Measurements from ENCODE around the gene GPC1. TPM values are rescaled to one million over a fixed set of nuclear protein-coding genes. Genes with fewer than 3 reads are reported as not detected.

The GPC1 gene
- total RNA-seq, 2 donors from 2014 or later = 80.7 to 447 TPM

- H3K9me3 ChIP-seq = no peaks in the 10 kb centered on the region
- intact Hi-C loops (cut with DNase I) = loop anchor here (2.0 kb wide), 1 partner anchor 60 kb away; no protein-coding TSS in a partner anchor
- H3K27me3 ChIP-seq (replicated peaks; ENCODE audit: insufficient read depth) = no peaks in the 10 kb centered on the region
- TF ChIP-seq CTCF (IDR thresholded peaks at IDR 0.05) = peak in 2 of 4 experiments; percentile 6 to 10
- TF ChIP-seq POLR2AphosphoS5 (IDR thresholded peaks at IDR 0.05) = peak; percentile 56
- peak; percentile 73 for TF ChIP-seq POLR2A (IDR thresholded peaks at IDR 0.05)
- WGBS = under 1% methylated on average over 24 of the region's 71 CpGs
- peak overlapping the region; percentile 82 to 95 for H3K27ac ChIP-seq
- H3K4me1 ChIP-seq (replicated peaks) = peaks cover 16% of the 10 kb centered on the region
- H3K36me3 ChIP-seq = no peaks in the 10 kb centered on the region
- H3K4me3 ChIP-seq = peak overlapping the region; percentile 70 to 76
- DNase-seq (ENCODE audit: low spot score) = peak; percentile 92
Measured at GRCh38 chr2:240434728-240435456, 571 bp upstream of the GPC1 start.

GRCh38 chr2:240435948-240436682 lies 652 bp downstream of the GPC1 start:
- no peak for DNase-seq (ENCODE audit: low spot score)
- Histone ChIP-seq H3K27ac (peak overlapping the region; percentile 82 to 95), H3K4me3 (peak overlapping the region; percentile 70 to 76), H3K27me3 (replicated peaks; ENCODE audit: insufficient read depth) (no peaks in the 10 kb centered on the region), H3K4me1 (replicated peaks) (peaks cover 16% of the 10 kb centered on the region), H3K9me3 (no peaks in the 10 kb centered on the region), H3K36me3 (no peaks in the 10 kb centered on the region)
- WGBS = under 1% methylated on average over 55 of the region's 88 CpGs
- no peak for TF ChIP-seq CTCF (IDR thresholded peaks at IDR 0.05)
- no peak for TF ChIP-seq POLR2AphosphoS5 (IDR thresholded peaks at IDR 0.05)
- no peak for TF ChIP-seq POLR2A (IDR thresholded peaks at IDR 0.05)
- intact Hi-C loops (cut with DNase I) = loop anchor here (2.0 kb wide), 1 partner anchor 61 kb away; no protein-coding TSS in a partner anchor

- TF ChIP-seq CTCF (IDR thresholded peaks at IDR 0.05) (no peak), POLR2AphosphoS5 (IDR thresholded peaks at IDR 0.05) (no peak), POLR2A (IDR thresholded peaks at IDR 0.05) (no peak)
- Histone ChIP-seq H3K4me1 (replicated peaks) (peaks cover 23% of the 10 kb centered on the region), H3K4me3 (peak overlapping the region; percentile 70 to 76), H3K9me3 (no peaks in the 10 kb centered on the region), H3K36me3 (no peaks in the 10 kb centered on the region), H3K27ac (peak overlapping the region; percentile 82 to 95), H3K27me3 (replicated peaks; ENCODE audit: insufficient read depth) (no peaks in the 10 kb centered on the region)
- intact Hi-C loops (cut with DNase I) = no loop called here
- no peak for DNase-seq (ENCODE audit: low spot score)
- 15% methylated on average over 41 of the region's 45 CpGs for WGBS
Measured at GRCh38 chr2:240436683-240437550, 1.5 kb downstream of the GPC1 start.

DNA sequence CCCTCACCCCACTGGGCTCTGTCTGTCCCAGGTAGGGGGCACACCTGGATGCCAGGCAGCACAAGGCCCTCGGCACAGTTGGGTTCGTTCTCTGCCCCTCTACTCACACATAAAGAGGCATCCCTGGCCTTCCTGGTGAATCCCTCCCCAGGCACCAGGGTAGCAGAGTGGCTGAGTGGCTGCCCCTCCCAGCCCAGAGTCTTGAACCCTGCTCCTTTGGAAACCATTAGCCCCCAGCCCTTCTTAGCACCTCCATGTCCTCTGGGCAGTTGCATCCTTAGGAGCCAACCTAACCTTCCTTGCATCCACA lies 2.0 kb downstream of the GPC1 start:
- no peaks in the 10 kb centered on the region for H3K9me3 ChIP-seq
- intact Hi-C loops (cut with DNase I) = no loop called here
- H3K27me3 ChIP-seq (replicated peaks; ENCODE audit: insufficient read depth) = no peaks in the 10 kb centered on the region
- H3K4me1 ChIP-seq (replicated peaks) = peaks cover 23% of the 10 kb centered on the region
- H3K27ac ChIP-seq = peak overlapping the region in 1 of 2 donors; percentile 4
- 47% methylated on average over 2 of the region's 2 CpGs for WGBS
- H3K36me3 ChIP-seq = no peaks in the 10 kb centered on the region
- no peak for DNase-seq (ENCODE audit: low spot score)
- no peak for TF ChIP-seq CTCF (IDR thresholded peaks at IDR 0.05)
- no peak for TF ChIP-seq POLR2AphosphoS5 (IDR thresholded peaks at IDR 0.05)
- TF ChIP-seq POLR2A (IDR thresholded peaks at IDR 0.05) = no peak
- no peak overlapping the region for H3K4me3 ChIP-seq
